Measurements from ENCODE around the gene ABHD18.
"Not testable (repeated sequence)": the region's sequence is repeated elsewhere in the genome, so short reads cannot be mapped to it uniquely, and the experiment has no call there.

DNA sequence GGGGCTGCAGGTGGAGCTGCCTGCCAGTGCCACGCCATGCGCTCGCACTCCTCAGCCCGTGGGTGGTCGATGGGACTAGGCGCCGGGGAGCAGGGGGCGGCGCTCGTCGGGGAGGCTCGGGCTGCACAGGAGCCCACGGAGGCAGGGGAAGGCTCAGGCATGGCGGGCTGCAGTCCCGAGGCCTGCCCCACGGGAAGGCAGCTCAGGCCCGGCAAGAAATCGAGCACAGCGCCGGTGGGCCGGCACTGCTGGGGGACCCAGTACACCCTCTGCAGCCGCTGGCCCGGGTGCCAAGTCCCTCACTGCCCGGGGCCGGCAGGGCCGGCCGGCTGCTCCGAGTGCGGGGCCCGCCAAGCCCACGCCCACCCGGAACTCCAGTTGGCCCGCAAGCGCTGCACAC lies 82.3 kb downstream of the ABHD18 start:
- TF ChIP-seq, protein P1, sequence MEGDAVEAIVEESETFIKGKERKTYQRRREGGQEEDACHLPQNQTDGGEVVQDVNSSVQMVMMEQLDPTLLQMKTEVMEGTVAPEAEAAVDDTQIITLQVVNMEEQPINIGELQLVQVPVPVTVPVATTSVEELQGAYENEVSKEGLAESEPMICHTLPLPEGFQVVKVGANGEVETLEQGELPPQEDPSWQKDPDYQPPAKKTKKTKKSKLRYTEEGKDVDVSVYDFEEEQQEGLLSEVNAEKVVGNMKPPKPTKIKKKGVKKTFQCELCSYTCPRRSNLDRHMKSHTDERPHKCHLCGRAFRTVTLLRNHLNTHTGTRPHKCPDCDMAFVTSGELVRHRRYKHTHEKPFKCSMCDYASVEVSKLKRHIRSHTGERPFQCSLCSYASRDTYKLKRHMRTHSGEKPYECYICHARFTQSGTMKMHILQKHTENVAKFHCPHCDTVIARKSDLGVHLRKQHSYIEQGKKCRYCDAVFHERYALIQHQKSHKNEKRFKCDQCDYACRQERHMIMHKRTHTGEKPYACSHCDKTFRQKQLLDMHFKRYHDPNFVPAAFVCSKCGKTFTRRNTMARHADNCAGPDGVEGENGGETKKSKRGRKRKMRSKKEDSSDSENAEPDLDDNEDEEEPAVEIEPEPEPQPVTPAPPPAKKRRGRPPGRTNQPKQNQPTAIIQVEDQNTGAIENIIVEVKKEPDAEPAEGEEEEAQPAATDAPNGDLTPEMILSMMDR (IDR thresholded peaks at IDR 0.05), result not testable (repeated sequence)
- TF ChIP-seq EZH2phosphoT487 (IDR thresholded peaks at IDR 0.05), result not testable (repeated sequence)

Measured in neural progenitor cell (in vitro differentiated cells).